ENCODE data around the gene STRA8. TPM values are rescaled to one million over a fixed set of nuclear protein-coding genes. Genes with fewer than 3 reads are reported as not detected.
A peak's percentile ranks its signal among the peaks of the same experiment; 100 is the strongest.
"Not testable (repeated sequence)": the region's sequence is repeated elsewhere in the genome, so short reads cannot be mapped to it uniquely, and the experiment has no call there.

STRA8 gene
- total and polyA plus RNA-seq, 7 experiments from 2014 or later, result not detected

DNA sequence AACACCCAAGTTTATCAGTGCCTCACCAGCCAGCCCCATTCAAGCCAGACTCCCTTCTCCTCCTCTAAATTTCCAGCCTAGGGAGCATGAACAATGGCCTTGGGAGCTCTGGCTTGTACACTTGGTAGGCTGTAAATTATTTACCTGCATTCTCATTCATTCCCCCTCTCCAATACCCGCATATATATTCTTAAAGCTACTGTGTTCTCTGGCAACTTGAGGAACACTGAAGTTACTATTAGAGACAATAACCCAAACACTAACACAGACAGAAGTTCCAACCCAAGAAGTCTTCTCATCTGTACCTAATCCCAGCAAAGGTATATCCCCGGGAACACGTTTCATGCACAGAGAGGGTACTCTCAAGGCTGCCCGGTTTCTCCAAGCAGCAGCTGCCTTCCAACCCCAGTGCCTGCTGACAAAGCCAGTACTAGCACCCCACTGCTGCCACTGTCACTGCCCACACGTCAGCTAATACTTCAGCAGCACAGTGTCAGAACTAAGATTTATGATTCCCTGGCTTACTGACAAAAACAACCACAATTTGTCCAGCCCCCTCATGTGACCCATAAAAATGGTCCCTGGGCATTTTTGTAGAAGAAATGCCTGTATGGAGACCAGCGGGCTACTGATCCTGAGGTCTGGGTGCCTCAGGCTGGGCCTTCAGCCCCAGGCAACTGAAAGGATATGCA, 25.4 kb upstream of the STRA8 start:
- peaks cover 0 to 5% of the 10 kb centered on the region in 2 donors for H3K4me1 ChIP-seq (ENCODE audit: control insufficient read depth in 2 of 2, insufficient read depth in 2 of 2, low read length in 2 of 2)

GRCh38 chr7:135209225-135209834, 24.3 kb upstream of the STRA8 start:
- H3K9me3 ChIP-seq (ENCODE audit: control insufficient read depth in 2 of 3, low read length in 3 of 3), result no peaks in the 10 kb centered on the region
- Mint-ChIP-seq H3K27ac (no peak overlapping the region), H3K36me3 (peaks cover 0 to 31% (median 13%) of the 10 kb centered on the region in 5 donors), H3K27me3 (no peaks in the 10 kb centered on the region), H3K4me1 (peaks cover 22 to 56% (median 48%) of the 10 kb centered on the region in 7 donors), H3K4me3 (peak overlapping the region in 8 of 10 donors; percentile 25 to 96 (median 54)), H3K9me3 (no peaks in the 10 kb centered on the region)
- no peaks in the 10 kb centered on the region for H3K27me3 ChIP-seq (ENCODE audit: control insufficient read depth in 2 of 2, insufficient read depth in 2 of 2, low read length in 2 of 2)
- no peak for DNase-seq
- peaks cover 0 to 20% (median 5%) of the 10 kb centered on the region in 3 experiments for H3K36me3 ChIP-seq (ENCODE audit: control insufficient read depth in 2 of 3, insufficient read depth in 3 of 3, low read length in 3 of 3)
- H3K4me3 ChIP-seq (ENCODE audit: low read length), result no peak overlapping the region
- intact Hi-C loops (cut with micrococcal nuclease), result no loop called here
- no peak overlapping the region for H3K27ac ChIP-seq (ENCODE audit: low read depth, low read length)
- POLR2A ChIA-PET, result interaction anchor here (0.6 to 2.4 kb wide), 6 partner anchors 30 to 774 kb away, joined by 3 to 10 read pairs (median 4); partner anchors contain the start of genes AGBL3, BPGM and CYREN
- no peak for ATAC-seq
- H3K4me1 ChIP-seq (ENCODE audit: control insufficient read depth in 2 of 2, insufficient read depth in 2 of 2, low read length in 2 of 2), result peaks cover 0 to 5% of the 10 kb centered on the region in 2 donors
- CTCF ChIA-PET, result no interaction called here

More for the DNA sequence above, 25.4 kb upstream of the STRA8 start:
- Mint-ChIP-seq H3K27ac (peak overlapping the region in 3 of 9 donors; percentile 14 to 83 (median 39)), H3K9me3 (no peaks in the 10 kb centered on the region), H3K4me1 (peaks cover 31 to 66% (median 59%) of the 10 kb centered on the region in 7 donors), H3K27me3 (no peaks in the 10 kb centered on the region), H3K4me3 (peak overlapping the region in 8 of 10 donors; percentile 6 to 95 (median 38)), H3K36me3 (peaks cover 0 to 42% (median 20%) of the 10 kb centered on the region in 5 donors)
- H3K27ac ChIP-seq (ENCODE audit: low read depth, low read length), result no peak overlapping the region
- no peaks in the 10 kb centered on the region for H3K9me3 ChIP-seq (ENCODE audit: control insufficient read depth in 2 of 3, low read length in 3 of 3)
- intact Hi-C loops (cut with micrococcal nuclease), result no loop called here
- ATAC-seq (no peak), DNase-seq (no peak)
- H3K27me3 ChIP-seq (ENCODE audit: control insufficient read depth in 2 of 2, insufficient read depth in 2 of 2, low read length in 2 of 2), result no peaks in the 10 kb centered on the region
- no peak overlapping the region for H3K4me3 ChIP-seq (ENCODE audit: low read length)
- POLR2A ChIA-PET, result no interaction called here
- CTCF ChIA-PET, result no interaction called here
- H3K36me3 ChIP-seq (ENCODE audit: control insufficient read depth in 2 of 3, insufficient read depth in 3 of 3, low read length in 3 of 3), result peaks cover 4 to 26% (median 11%) of the 10 kb centered on the region in 3 experiments

DNA sequence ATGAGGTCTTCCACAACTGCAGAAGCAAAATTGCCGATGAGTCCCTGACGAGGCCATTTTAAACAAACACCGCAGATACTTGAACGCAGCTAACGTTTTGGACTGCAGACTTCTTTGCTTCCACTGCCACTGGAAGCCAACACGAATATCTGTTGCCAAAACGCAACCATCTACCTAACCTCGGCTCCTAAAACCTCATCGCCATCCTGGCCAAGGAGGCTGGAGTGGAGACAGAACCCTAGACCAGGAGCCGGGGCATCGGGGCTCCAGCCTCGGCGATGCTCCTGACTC, 22.8 kb upstream of the STRA8 start:
- Mint-ChIP-seq H3K9me3 (no peaks in the 10 kb centered on the region), H3K36me3 (peaks cover 0 to 21% (median 4%) of the 10 kb centered on the region in 5 donors), H3K27me3 (no peaks in the 10 kb centered on the region), H3K4me3 (peak overlapping the region; percentile 91 to 99 (median 96)), H3K27ac (peak overlapping the region; percentile 87 to 99 (median 97)), H3K4me1 (peaks cover 22 to 50% (median 42%) of the 10 kb centered on the region in 7 donors)
- Histone ChIP-seq H3K27ac (ENCODE audit: low read depth, low read length) (peak overlapping the region; percentile 92), H3K9me3 (ENCODE audit: control insufficient read depth in 2 of 3, low read length in 3 of 3) (no peaks in the 10 kb centered on the region), H3K36me3 (ENCODE audit: control insufficient read depth in 2 of 3, insufficient read depth in 3 of 3, low read length in 3 of 3) (peaks cover 0 to 8% (median 2%) of the 10 kb centered on the region in 3 experiments), H3K27me3 (ENCODE audit: control insufficient read depth in 2 of 2, insufficient read depth in 2 of 2, low read length in 2 of 2) (no peaks in the 10 kb centered on the region), H3K4me3 (ENCODE audit: low read length) (peak overlapping the region; percentile 68), H3K4me1 (ENCODE audit: control insufficient read depth in 2 of 2, insufficient read depth in 2 of 2, low read length in 2 of 2) (peaks cover 0 to 5% of the 10 kb centered on the region in 2 donors)
- ATAC-seq, result no peak
- ChIA-PET CTCF (interaction anchor here (0.7 kb wide), 1 partner anchor 9 kb away, joined by 3 read pairs; no protein-coding TSS in a partner anchor), POLR2A (interaction anchor here (0.7 to 2.4 kb wide), 16 partner anchors 9 to 565 kb away, joined by 3 to 19 read pairs (median 4); partner anchors contain the start of genes AGBL3, BPGM, CYREN and TMEM140)
- intact Hi-C loops (cut with micrococcal nuclease), result loop anchor here (1.0 to 5.0 kb wide), 19 partner anchors 41 to 1959 kb away; partner anchors contain the start of genes AGBL3 (in 2 of the 2), AKR1B1 (in 2 of the 2), BPGM (in 2 of the 2) and CNOT4 (in 2 of the 2)
- peak in 1 of 9 donors; percentile 37 for DNase-seq

GRCh38 chr7:135211179-135211945, 22.3 kb upstream of the STRA8 start, which contains the start of gene WDR91:
Gene WDR91 (minus strand): TSS chr7:135211526. CDS start chr7:135211502, 24 bp downstream.
- Mint-ChIP-seq H3K4me1 (peaks cover 18 to 47% (median 37%) of the 10 kb centered on the region in 7 donors), H3K36me3 (peaks cover 0 to 15% (median under 1%) of the 10 kb centered on the region in 5 donors), H3K4me3 (peak within 1 kb of the TSS; percentile 91 to 99 (median 96)), H3K27ac (peak within 1 kb of the TSS; percentile 94 to 99 (median 98)), H3K9me3 (no peaks in the 10 kb centered on the region), H3K27me3 (peaks cover 0 to 2% (median 0%) of the 10 kb centered on the region in 5 donors)
- peaks cover 0 to 5% of the 10 kb centered on the region in 2 donors for H3K4me1 ChIP-seq (ENCODE audit: control insufficient read depth in 2 of 2, insufficient read depth in 2 of 2, low read length in 2 of 2)
- H3K36me3 ChIP-seq (ENCODE audit: control insufficient read depth in 2 of 3, insufficient read depth in 3 of 3, low read length in 3 of 3), result peaks cover 0 to 6% (median 0%) of the 10 kb centered on the region in 3 experiments
- H3K27me3 ChIP-seq (ENCODE audit: control insufficient read depth in 2 of 2, insufficient read depth in 2 of 2, low read length in 2 of 2), result no peaks in the 10 kb centered on the region
- ATAC-seq, result peak; percentile 97
- H3K9me3 ChIP-seq (ENCODE audit: control insufficient read depth in 2 of 3, low read length in 3 of 3), result no peaks in the 10 kb centered on the region
- POLR2A ChIA-PET, result interaction anchor here (0.7 to 2.4 kb wide), 12 partner anchors 9 to 566 kb away, joined by 3 to 19 read pairs (median 4); partner anchors contain the start of genes AGBL3, BPGM, CYREN and TMEM140
- CTCF ChIA-PET, result no interaction called here
- intact Hi-C loops (cut with micrococcal nuclease), result loop anchor here (1.0 to 5.0 kb wide), 19 partner anchors 41 to 1959 kb away; partner anchors contain the start of genes AGBL3 (in 2 of the 2), AKR1B1 (in 2 of the 2), BPGM (in 2 of the 2) and CNOT4 (in 2 of the 2)
- H3K27ac ChIP-seq (ENCODE audit: low read depth, low read length), result peak within 1 kb of the TSS; percentile 92
- peak; percentile 83 to 94 (median 90) for DNase-seq
- peak within 1 kb of the TSS; percentile 68 for H3K4me3 ChIP-seq (ENCODE audit: low read length)

DNA sequence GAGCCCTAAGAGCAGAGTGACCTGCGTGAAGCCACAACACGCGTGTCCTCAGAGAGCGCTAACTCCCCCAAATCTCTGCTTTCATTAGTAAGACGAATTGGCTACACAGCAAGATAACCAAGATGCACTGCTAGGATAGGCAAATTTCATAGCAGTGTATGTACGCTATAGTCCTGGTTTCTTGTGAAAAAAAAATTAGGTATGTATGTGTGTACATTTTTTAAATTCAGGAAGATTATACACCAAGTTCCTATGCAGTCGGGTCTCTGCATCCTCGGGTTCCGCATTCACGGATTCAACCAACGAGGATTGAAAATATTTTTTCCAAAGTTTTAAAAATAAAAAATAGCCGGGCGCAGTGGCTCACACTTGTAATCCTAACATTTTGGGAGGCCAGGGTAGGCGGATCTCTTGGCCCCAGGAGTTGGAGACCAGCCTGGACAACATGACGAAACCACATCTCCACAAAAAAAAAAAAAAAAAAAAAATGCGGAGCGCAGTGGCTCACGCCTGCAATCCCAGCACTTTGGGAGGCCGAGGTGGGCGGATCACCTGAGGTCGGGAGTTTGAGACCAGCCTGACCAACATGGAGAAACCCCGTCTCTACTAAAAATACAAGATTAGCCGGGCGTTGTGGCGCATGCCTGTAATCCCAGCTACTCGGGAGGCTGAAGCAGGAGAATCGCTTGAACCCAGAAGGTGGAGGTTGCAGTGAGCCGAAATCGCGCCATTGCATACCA, 21.5 kb upstream of the STRA8 start:
- intact Hi-C loops (cut with micrococcal nuclease), result loop anchor here (1.0 to 5.0 kb wide), 19 partner anchors 42 to 1960 kb away; partner anchors contain the start of genes AGBL3 (in 2 of the 2), AKR1B1 (in 2 of the 2), BPGM (in 2 of the 2) and CNOT4 (in 2 of the 2)
- CTCF ChIA-PET, result interaction anchor here (0.7 kb wide), 1 partner anchor 65 kb away, joined by 5 read pairs; no protein-coding TSS in a partner anchor
- not testable (repeated sequence) for H3K36me3 ChIP-seq (ENCODE audit: control insufficient read depth in 2 of 3, insufficient read depth in 3 of 3, low read length in 3 of 3); H3K9me3 ChIP-seq (ENCODE audit: control insufficient read depth in 2 of 3, low read length in 3 of 3); H3K27me3 ChIP-seq (ENCODE audit: control insufficient read depth in 2 of 2, insufficient read depth in 2 of 2, low read length in 2 of 2); H3K27me3 Mint-ChIP-seq; H3K4me1 ChIP-seq (ENCODE audit: control insufficient read depth in 2 of 2, insufficient read depth in 2 of 2, low read length in 2 of 2); ATAC-seq; H3K9me3 Mint-ChIP-seq; DNase-seq
- H3K27ac ChIP-seq (ENCODE audit: low read depth, low read length), result peak overlapping the region; percentile 92
- H3K4me3 Mint-ChIP-seq, result peak overlapping the region; percentile 90 to 98 (median 95)
- peaks cover 0 to 13% (median 0%) of the 10 kb centered on the region in 5 donors for H3K36me3 Mint-ChIP-seq
- H3K4me3 ChIP-seq (ENCODE audit: low read length), result peak overlapping the region; percentile 68
- H3K27ac Mint-ChIP-seq, result peak overlapping the region; percentile 68 to 98 (median 95)
- POLR2A ChIA-PET, result interaction anchor here (1.0 to 2.3 kb wide), 6 partner anchors 13 to 226 kb away, joined by 3 to 19 read pairs (median 10); partner anchors contain the start of genes AGBL3, CYREN and TMEM140
- peaks cover 18 to 42% (median 33%) of the 10 kb centered on the region in 7 donors for H3K4me1 Mint-ChIP-seq

All from naive thymus-derived CD4-positive, alpha-beta T cell (primary cell).